Gastrocnemius medialis (tissue), 4 donors: ENCODE measurements around the gene MTFR2. TPM values are rescaled to one million over a fixed set of nuclear protein-coding genes. Genes with fewer than 3 reads are reported as not detected.

Source experiments
- ATAC-seq, 2 donors: fragments of 150-250 bp; one replicate each; pipeline ENCODE4 v1.9.1; 2016
- DNase-seq, 2 donors: peaks; one replicate each; pipeline ENCODE4 v3.0.0-alpha.2; 2019
- H3K27ac ChIP-seq, 4 donors: fragments of 200-600 bp; sonication (generic); 1 replicate in 1 of 4; 2 replicates in 3 of 4; pipeline ENCODE4 v1.5.1; 2016 to 2018; ENCODE audit warnings: mild to moderate bottlenecking in 2 of 4, moderate library complexity in 1 of 4
- H3K27me3 ChIP-seq, 3 donors: fragments of 200-600 bp; sonication (generic) in 2 of 3; 1 replicate in 1 of 3; 2 replicates in 2 of 3; pipeline versions ENCODE4 v1.5.1 to v1.6.0; 2016 to 2019; ENCODE audit warnings: mild to moderate bottlenecking in 1 of 3, moderate library complexity in 1 of 3
- H3K36me3 ChIP-seq, 2 donors: fragments of 200-600 bp; sonication (generic) in 1 of 2; one replicate each; pipeline ENCODE4 v1.5.1; 2017 to 2018
- H3K4me1 ChIP-seq, 2 donors: fragments of 200-600 bp; sonication (generic) in 1 of 2; one replicate each; pipeline ENCODE4 v1.5.1; 2016 to 2017; ENCODE audit warnings: mild to moderate bottlenecking in 2 of 2
- H3K4me3 ChIP-seq, 4 donors: fragments of 200-600 bp; sonication (generic) in 3 of 4; 1 replicate in 1 of 4; 2 replicates in 3 of 4; pipeline ENCODE4 v1.5.1; 2016 to 2019; ENCODE audit warnings: mild to moderate bottlenecking in 2 of 4
- H3K9me3 ChIP-seq, 3 donors: fragments of 200-600 bp; sonication (generic) in 2 of 3; 1 replicate in 1 of 3; 2 replicates in 2 of 3; pipeline ENCODE4 v1.5.1; 2016 to 2019
- POLR2A ChIP-seq, 2 donors: fragments of 450-650 bp; IDR thresholded peaks; one replicate each; pipeline ENCODE4 v1.6.1; 2017; ENCODE audit warnings: antibody characterized with exemption in 2 of 2, mild to moderate bottlenecking in 2 of 2, moderate library complexity in 2 of 2
- in situ Hi-C, 4 donors: fragments of 200-750 bp; cut with MboI; loops; one replicate each; pipeline versions ENCODE4 v1.15.0 to v1.8.0; 2017; ENCODE audit warnings: low sequenced_read_pairs in 4 of 4
- intact Hi-C: fragments of 100-400 bp; cut with DNase I; formaldehyde crosslinking; loops from one replicate; pipeline ENCODE4 v1.15.1; 2023; ENCODE audit warnings: low total_unique reads
- total RNA-seq, 4 donors: library from RNA; depleted of rRNA; stranded (reverse); fragments of >200 nt; gene quantifications; one replicate each; pipeline versions ENCODE4 v1.1.0 to v1.2.3, GENCODE V29; 2016
- TF ChIP-seq, protein P1 (sequence below), 5 experiments: fragments of 450-650 bp in 3 of 5; fragments of 200-600 bp in 2 of 5; sonication (generic) in 2 of 5; IDR thresholded peaks in 4 of 5; conservative IDR thresholded peaks in 1 of 5; 1 replicate in 4 of 5; 2 replicates in 1 of 5; pipeline ENCODE4 v1.5.1; 2016 to 2019; ENCODE audit warnings: antibody characterized with exemption in 5 of 5, mild to moderate bottlenecking in 3 of 5, moderate library complexity in 3 of 5

MTFR2 gene
- total RNA-seq, 4 donors from 2014 or later: 0.51 TPM; not detected in 3

DNA sequence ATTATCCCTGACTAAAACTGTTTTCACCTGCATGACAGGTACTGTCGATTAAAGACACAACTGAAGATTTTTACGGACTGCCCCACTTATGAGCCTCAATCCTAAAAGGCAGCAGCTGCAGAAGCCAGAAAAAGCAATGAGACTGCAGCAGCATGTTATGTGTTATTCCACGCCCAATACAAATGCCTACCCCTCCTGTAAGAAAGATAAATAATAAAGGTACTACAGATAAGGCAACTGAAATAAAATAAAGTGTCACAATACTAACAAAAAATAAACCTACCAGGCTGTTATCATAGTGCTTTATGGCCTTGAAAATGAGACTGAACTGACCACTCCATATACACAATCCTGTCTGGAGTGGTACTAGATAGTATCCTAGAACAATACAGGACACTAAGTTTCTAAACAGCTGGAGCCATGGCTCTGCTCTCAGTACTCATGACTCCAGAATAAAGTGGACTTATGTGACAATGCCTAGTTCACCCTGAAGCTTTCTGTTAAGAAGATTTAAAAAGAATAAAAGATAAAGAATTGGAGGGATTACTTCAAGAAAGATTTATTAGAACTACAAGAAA lies 30.0 kb upstream of the MTFR2 start:
- H3K4me1 ChIP-seq: peaks cover 54 to 60% of the 10 kb centered on the region in 2 donors
- H3K36me3 ChIP-seq: peaks cover 1 to 27% of the 10 kb centered on the region in 2 donors
- H3K27ac ChIP-seq: no peak overlapping the region
- TF ChIP-seq, protein P1, sequence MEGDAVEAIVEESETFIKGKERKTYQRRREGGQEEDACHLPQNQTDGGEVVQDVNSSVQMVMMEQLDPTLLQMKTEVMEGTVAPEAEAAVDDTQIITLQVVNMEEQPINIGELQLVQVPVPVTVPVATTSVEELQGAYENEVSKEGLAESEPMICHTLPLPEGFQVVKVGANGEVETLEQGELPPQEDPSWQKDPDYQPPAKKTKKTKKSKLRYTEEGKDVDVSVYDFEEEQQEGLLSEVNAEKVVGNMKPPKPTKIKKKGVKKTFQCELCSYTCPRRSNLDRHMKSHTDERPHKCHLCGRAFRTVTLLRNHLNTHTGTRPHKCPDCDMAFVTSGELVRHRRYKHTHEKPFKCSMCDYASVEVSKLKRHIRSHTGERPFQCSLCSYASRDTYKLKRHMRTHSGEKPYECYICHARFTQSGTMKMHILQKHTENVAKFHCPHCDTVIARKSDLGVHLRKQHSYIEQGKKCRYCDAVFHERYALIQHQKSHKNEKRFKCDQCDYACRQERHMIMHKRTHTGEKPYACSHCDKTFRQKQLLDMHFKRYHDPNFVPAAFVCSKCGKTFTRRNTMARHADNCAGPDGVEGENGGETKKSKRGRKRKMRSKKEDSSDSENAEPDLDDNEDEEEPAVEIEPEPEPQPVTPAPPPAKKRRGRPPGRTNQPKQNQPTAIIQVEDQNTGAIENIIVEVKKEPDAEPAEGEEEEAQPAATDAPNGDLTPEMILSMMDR (IDR thresholded peaks at IDR 0.05 in 4 of 5, conservative IDR thresholded peaks at IDR 0.05 in 1 of 5): no peak
- TF ChIP-seq POLR2A (IDR thresholded peaks at IDR 0.05): no peak
- in situ Hi-C loops: loop anchor here in 3 of 4 donors (25.0 kb wide), 1 partner anchor 932 kb away; the partner anchor contains the start of gene IFNGR1 (in 3 of the 3)
- no peak overlapping the region for H3K4me3 ChIP-seq
- ATAC-seq (no peak), DNase-seq (no peak)
- intact Hi-C loops: no loop called here
- no peaks in the 10 kb centered on the region for H3K27me3 ChIP-seq
- H3K9me3 ChIP-seq: no peaks in the 10 kb centered on the region

DNA sequence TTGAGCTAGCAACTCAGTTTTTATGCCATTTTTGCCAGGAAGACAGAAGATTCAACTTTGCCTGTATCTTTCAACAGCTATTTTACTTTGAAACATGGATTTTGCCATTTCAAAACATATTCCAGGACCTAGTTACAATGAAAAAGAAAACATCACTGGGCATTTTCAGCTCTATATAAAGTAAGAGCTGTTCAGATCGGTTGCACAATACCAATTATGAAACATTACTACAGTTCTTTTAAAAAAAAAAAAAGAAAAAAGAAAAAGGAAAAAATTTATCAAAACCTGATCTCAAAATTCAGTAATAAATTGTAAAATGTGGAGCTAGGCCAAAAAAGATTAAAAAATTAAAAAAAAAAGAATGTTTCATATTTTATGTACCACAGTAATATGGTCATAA lies 24.0 kb upstream of the MTFR2 start:
- TF ChIP-seq, protein P1 (IDR thresholded peaks at IDR 0.05 in 4 of 5, conservative IDR thresholded peaks at IDR 0.05 in 1 of 5): no peak
- TF ChIP-seq POLR2A (IDR thresholded peaks at IDR 0.05): no peak
- peaks cover 6 to 69% of the 10 kb centered on the region in 2 donors for H3K36me3 ChIP-seq
- no peak overlapping the region for H3K27ac ChIP-seq
- no peak for DNase-seq
- ATAC-seq: no peak
- H3K4me1 ChIP-seq: peaks cover 0 to 7% of the 10 kb centered on the region in 2 donors
- no peaks in the 10 kb centered on the region for H3K27me3 ChIP-seq
- intact Hi-C loops: no loop called here
- H3K9me3 ChIP-seq: no peaks in the 10 kb centered on the region
- in situ Hi-C loops: no loop called here
- no peak overlapping the region for H3K4me3 ChIP-seq

DNA sequence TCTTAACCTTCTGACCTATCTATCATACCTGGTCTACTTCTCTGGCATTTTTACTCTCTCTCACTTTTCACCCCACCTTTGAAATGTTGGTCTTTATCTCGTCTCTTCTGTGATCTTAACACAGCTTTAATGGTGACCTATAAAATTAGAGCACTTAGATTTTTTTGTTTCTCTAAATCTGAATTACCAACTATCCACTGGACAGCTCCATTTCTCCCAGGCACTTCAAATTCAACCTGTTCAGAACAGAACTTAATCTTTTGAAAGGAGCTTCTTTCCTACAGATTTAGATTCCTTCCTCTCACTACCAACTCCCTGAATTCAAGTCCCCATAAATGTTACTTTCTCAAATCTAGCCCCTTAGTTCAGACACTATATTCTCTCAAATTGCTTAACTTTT lies 15.0 kb upstream of the MTFR2 start:
- no peak for ATAC-seq
- Histone ChIP-seq H3K4me3 (no peak overlapping the region), H3K36me3 (peaks cover 0 to 85% of the 10 kb centered on the region in 2 donors), H3K4me1 (peaks cover 0 to 4% of the 10 kb centered on the region in 2 donors), H3K27ac (no peak overlapping the region), H3K27me3 (no peaks in the 10 kb centered on the region), H3K9me3 (no peaks in the 10 kb centered on the region)
- no peak for TF ChIP-seq POLR2A (IDR thresholded peaks at IDR 0.05)
- TF ChIP-seq, protein P1 (IDR thresholded peaks at IDR 0.05 in 4 of 5, conservative IDR thresholded peaks at IDR 0.05 in 1 of 5): no peak
- intact Hi-C loops: no loop called here
- no peak for DNase-seq
- in situ Hi-C loops: no loop called here

DNA sequence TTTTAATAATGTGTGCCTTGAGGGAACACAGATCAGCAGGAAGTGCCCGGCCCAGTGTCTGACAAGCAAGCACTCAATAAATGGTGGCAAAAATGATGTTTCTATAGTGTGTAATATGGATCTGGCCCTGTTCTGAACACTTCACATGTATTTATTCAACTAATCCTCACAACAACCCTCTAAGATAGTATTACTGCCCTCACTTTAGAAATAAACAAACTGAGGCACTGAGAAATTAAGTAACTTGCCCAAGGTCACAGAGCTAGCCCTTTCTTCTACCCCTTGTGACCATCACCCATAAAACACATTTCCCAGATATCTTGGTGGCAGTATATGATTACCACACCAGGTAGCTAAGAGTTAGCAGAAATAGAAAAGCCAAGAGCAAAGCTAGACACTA lies 12.8 kb upstream of the MTFR2 start:
- Histone ChIP-seq H3K4me1 (peaks cover 0 to 4% of the 10 kb centered on the region in 2 donors), H3K27me3 (no peaks in the 10 kb centered on the region), H3K27ac (no peak overlapping the region), H3K4me3 (no peak overlapping the region), H3K36me3 (peaks cover 0 to 85% of the 10 kb centered on the region in 2 donors), H3K9me3 (no peaks in the 10 kb centered on the region)
- TF ChIP-seq, protein P1 (IDR thresholded peaks at IDR 0.05 in 4 of 5, conservative IDR thresholded peaks at IDR 0.05 in 1 of 5): no peak
- no peak for TF ChIP-seq POLR2A (IDR thresholded peaks at IDR 0.05)
- ATAC-seq (no peak), DNase-seq (no peak)
- in situ Hi-C loops (no loop called here), intact Hi-C loops (no loop called here)
